ENCODE data around the gene PARP2. TPM values are rescaled to one million over a fixed set of nuclear protein-coding genes. Genes with fewer than 3 reads are reported as not detected.

The PARP2 gene
- total and polyA plus RNA-seq, 9 of the 15 experiments (the other 6 are each of a cell fraction or from before 2014, with no cell fraction given) = 19.7 to 50.5 (median 29.9) TPM

DNA sequence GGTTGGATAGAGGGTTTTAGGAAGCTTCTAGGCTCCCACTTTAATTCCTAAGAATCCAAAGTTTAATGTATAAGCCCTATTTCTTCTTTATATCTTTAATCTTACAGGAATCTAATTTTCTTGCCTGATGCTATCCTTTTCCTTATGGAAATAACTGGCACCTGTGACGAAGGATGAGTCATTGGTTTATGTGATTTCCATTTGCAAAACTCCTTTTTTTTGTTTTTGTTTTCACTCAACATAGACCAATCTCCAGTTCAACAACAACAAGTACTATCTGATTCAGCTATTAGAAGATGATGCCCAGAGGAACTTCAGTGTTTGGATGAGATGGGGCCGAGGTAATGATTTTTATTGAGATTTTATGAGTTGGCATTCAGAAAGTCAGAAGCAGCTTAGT lies 6.8 kb downstream of the PARP2 start:
- no peak overlapping the region for H3K4me3 ChIP-seq
- DNase-seq (ENCODE audit: extremely low read depth in 1 of 4, low spot score in 3 of 4) (no peak), ATAC-seq (no peak), FAIRE-seq (no peak)
- no peaks in the 10 kb centered on the region for H3K9me1 ChIP-seq (ENCODE audit: control insufficient read depth, insufficient read depth, low read length)
- H3K27me3 ChIP-seq (ENCODE audit: control insufficient read depth in 2 of 2, insufficient read depth in 2 of 2, low read length in 2 of 2) = no peaks in the 10 kb centered on the region
- H3K9ac ChIP-seq (ENCODE audit: insufficient read depth in 1 of 2, low read depth in 2 of 2, low read length in 2 of 2) = no peak overlapping the region
- ChIA-PET POLR2A (no interaction called here), CTCF (ENCODE audit: low intra/inter-chr PET ratio) (interaction anchor here (1.4 kb wide), 1 partner anchor 23 kb away, joined by 5 read pairs; no protein-coding TSS in a partner anchor)
- no peaks in the 10 kb centered on the region for H3K9me3 ChIP-seq (replicated peaks; ENCODE audit: control insufficient read depth, insufficient read depth, low read depth, low read length)
- no TSS peak for BruUV-seq (replicated peaks)
- 87% methylated on average over 2 of the region's 2 CpGs for WGBS (ENCODE audit: insufficient coverage, low coverage, missing lambda C conversion rate)
- peaks cover 71% of the 10 kb centered on the region for H3K36me3 ChIP-seq (ENCODE audit: control insufficient read depth, insufficient read depth, low read length)
- H3K4me1 ChIP-seq (replicated peaks in 1 of 2; ENCODE audit: control insufficient read depth in 2 of 2, insufficient read depth in 2 of 2, low read length in 2 of 2) = no peaks in the 10 kb centered on the region
- no peaks in the 10 kb centered on the region for H4K20me1 ChIP-seq (replicated peaks; ENCODE audit: control insufficient read depth, insufficient read depth, low read length)
- H2AFZ ChIP-seq (ENCODE audit: low read depth, low read length) = no peak overlapping the region
- in situ Hi-C loops (cut with MboI) (no loop called here), intact Hi-C loops (cut with micrococcal nuclease) (no loop called here)
- H3K79me2 ChIP-seq (ENCODE audit: control insufficient read depth, insufficient read depth, low read length) = no peaks in the 10 kb centered on the region
- TF ChIP-seq NFYB (IDR thresholded peaks at IDR 0.05; ENCODE audit: extremely low read depth, insufficient read length) (no peak), XRCC5 (IDR thresholded peaks at IDR 0.05; ENCODE audit: low read depth, low read length) (no peak), GABPA (tag; conservative IDR thresholded peaks at IDR 0.05; ENCODE audit: low read depth) (no peak), ESRRB (CRISPR knock-in tag; IDR thresholded peaks at IDR 0.05; ENCODE audit: borderline replicate concordance) (no peak), SMARCE1 (IDR thresholded peaks at IDR 0.05) (no peak), HNRNPK (IDR thresholded peaks at IDR 0.05; ENCODE audit: low read depth, low read length, poor library complexity, severe bottlenecking) (no peak), CGGBP1 (CRISPR knock-in tag; IDR thresholded peaks at IDR 0.05) (no peak), ASH1L (IDR thresholded peaks at IDR 0.05; ENCODE audit: borderline replicate concordance, low read depth, partially characterized antibody) (no peak), ZNF507 (tag; conservative IDR thresholded peaks at IDR 0.05) (no peak), ZC3H8 (IDR thresholded peaks at IDR 0.05) (no peak)
- TF ChIP-seq, protein P1, sequence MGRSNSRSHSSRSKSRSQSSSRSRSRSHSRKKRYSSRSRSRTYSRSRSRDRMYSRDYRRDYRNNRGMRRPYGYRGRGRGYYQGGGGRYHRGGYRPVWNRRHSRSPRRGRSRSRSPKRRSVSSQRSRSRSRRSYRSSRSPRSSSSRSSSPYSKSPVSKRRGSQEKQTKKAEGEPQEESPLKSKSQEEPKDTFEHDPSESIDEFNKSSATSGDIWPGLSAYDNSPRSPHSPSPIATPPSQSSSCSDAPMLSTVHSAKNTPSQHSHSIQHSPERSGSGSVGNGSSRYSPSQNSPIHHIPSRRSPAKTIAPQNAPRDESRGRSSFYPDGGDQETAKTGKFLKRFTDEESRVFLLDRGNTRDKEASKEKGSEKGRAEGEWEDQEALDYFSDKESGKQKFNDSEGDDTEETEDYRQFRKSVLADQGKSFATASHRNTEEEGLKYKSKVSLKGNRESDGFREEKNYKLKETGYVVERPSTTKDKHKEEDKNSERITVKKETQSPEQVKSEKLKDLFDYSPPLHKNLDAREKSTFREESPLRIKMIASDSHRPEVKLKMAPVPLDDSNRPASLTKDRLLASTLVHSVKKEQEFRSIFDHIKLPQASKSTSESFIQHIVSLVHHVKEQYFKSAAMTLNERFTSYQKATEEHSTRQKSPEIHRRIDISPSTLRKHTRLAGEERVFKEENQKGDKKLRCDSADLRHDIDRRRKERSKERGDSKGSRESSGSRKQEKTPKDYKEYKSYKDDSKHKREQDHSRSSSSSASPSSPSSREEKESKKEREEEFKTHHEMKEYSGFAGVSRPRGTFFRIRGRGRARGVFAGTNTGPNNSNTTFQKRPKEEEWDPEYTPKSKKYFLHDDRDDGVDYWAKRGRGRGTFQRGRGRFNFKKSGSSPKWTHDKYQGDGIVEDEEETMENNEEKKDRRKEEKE (IDR thresholded peaks at IDR 0.05; ENCODE audit: borderline replicate concordance in 1 of 2, control insufficient read depth in 1 of 2, low read depth in 2 of 2, low read length in 1 of 2) = no peak
- TF ChIP-seq, protein P2, sequence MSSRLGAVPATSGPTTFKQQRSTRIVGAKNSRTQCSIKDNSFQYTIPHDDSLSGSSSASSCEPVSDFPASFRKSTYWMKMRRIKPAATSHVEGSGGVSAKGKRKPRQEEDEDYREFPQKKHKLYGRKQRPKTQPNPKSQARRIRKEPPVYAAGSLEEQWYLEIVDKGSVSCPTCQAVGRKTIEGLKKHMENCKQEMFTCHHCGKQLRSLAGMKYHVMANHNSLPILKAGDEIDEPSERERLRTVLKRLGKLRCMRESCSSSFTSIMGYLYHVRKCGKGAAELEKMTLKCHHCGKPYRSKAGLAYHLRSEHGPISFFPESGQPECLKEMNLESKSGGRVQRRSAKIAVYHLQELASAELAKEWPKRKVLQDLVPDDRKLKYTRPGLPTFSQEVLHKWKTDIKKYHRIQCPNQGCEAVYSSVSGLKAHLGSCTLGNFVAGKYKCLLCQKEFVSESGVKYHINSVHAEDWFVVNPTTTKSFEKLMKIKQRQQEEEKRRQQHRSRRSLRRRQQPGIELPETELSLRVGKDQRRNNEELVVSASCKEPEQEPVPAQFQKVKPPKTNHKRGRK (tag; IDR thresholded peaks at IDR 0.05) = no peak
- no peak overlapping the region for H3K4me2 ChIP-seq (ENCODE audit: insufficient read depth, low read length)
- no peak overlapping the region for H3K27ac ChIP-seq (ENCODE audit: extremely low read depth, low read depth, low read length)

Data from K562 (cell line).